ENCODE results near the gene HIRIP3. TPM values are rescaled to one million over a fixed set of nuclear protein-coding genes. Genes with fewer than 3 reads are reported as not detected.
"Not testable (repeated sequence)": the region's sequence is repeated elsewhere in the genome, so short reads cannot be mapped to it uniquely, and the experiment has no call there.

Gene HIRIP3
- total and polyA plus RNA-seq, 2 donors, result 14.8 to 19.9 TPM

- 92% methylated on average over 11 of the region's 11 CpGs for WGBS
- DNase-seq (ENCODE audit: low read depth in 6 of 9, low spot score in 9 of 9), result no peak
- H3K27ac ChIP-seq (ENCODE audit: low read depth in 1 of 2, low read length in 1 of 2), result no peak overlapping the region
- H3K4me3 ChIP-seq (ENCODE audit: low read length in 2 of 2), result no peak overlapping the region
- peaks cover 8 to 79% of the 10 kb centered on the region in 2 donors for H3K27me3 ChIP-seq (ENCODE audit: control insufficient read depth in 2 of 2, insufficient read depth in 1 of 2, low read length in 1 of 2)
- H3K36me3 ChIP-seq (ENCODE audit: control insufficient read depth in 2 of 2, insufficient read depth in 2 of 2, low read length in 1 of 2), result no peaks in the 10 kb centered on the region
- peaks cover 0 to 12% of the 10 kb centered on the region in 2 donors for H3K4me1 ChIP-seq (ENCODE audit: control insufficient read depth in 2 of 2, insufficient read depth in 2 of 2, low read length in 2 of 2)
- peaks cover 0 to 9% of the 10 kb centered on the region in 2 donors for H3K9me3 ChIP-seq (ENCODE audit: control insufficient read depth in 2 of 2, insufficient read depth in 1 of 2, low read length in 1 of 2)
Observed at GRCh38 chr16:30023586-30023985, 28.2 kb upstream of the HIRIP3 start.

GRCh38 chr16:30022887-30023286, 27.5 kb upstream of the HIRIP3 start, which contains the start of gene C16orf92:
Gene C16orf92 (plus strand): TSS chr16:30023198. CDS start chr16:30023341, 143 bp downstream.
- Histone ChIP-seq H3K4me1 (ENCODE audit: control insufficient read depth in 2 of 2, insufficient read depth in 2 of 2, low read length in 2 of 2) (peaks cover 0 to 12% of the 10 kb centered on the region in 2 donors), H3K27ac (ENCODE audit: low read depth in 1 of 2, low read length in 1 of 2) (no peak within 1 kb of the TSS), H3K27me3 (ENCODE audit: control insufficient read depth in 2 of 2, insufficient read depth in 1 of 2, low read length in 1 of 2) (peaks cover 2 to 72% of the 10 kb centered on the region in 2 donors), H3K4me3 (ENCODE audit: low read length in 2 of 2) (no peak within 1 kb of the TSS), H3K36me3 (ENCODE audit: control insufficient read depth in 2 of 2, insufficient read depth in 2 of 2, low read length in 1 of 2) (no peaks in the 10 kb centered on the region), H3K9me3 (ENCODE audit: control insufficient read depth in 2 of 2, insufficient read depth in 1 of 2, low read length in 1 of 2) (peaks cover 0 to 7% of the 10 kb centered on the region in 2 donors)
- no peak for DNase-seq (ENCODE audit: low read depth in 6 of 9, low spot score in 9 of 9)
- 94% methylated on average over 6 of the region's 6 CpGs for WGBS

GRCh38 chr16:30018731-30019158, 23.3 kb upstream of the HIRIP3 start:
- no peak overlapping the region for H3K27ac ChIP-seq (ENCODE audit: low read depth in 1 of 2, low read length in 1 of 2)
- H3K27me3 ChIP-seq (ENCODE audit: control insufficient read depth in 2 of 2, insufficient read depth in 1 of 2, low read length in 1 of 2), result peaks cover 0 to 51% of the 10 kb centered on the region in 2 donors
- no peaks in the 10 kb centered on the region for H3K36me3 ChIP-seq (ENCODE audit: control insufficient read depth in 2 of 2, insufficient read depth in 2 of 2, low read length in 1 of 2)
- peaks cover 0 to 12% of the 10 kb centered on the region in 2 donors for H3K4me1 ChIP-seq (ENCODE audit: control insufficient read depth in 2 of 2, insufficient read depth in 2 of 2, low read length in 2 of 2)
- H3K4me3 ChIP-seq (ENCODE audit: low read length in 2 of 2), result no peak overlapping the region
- DNase-seq (ENCODE audit: low read depth in 6 of 9, low spot score in 9 of 9), result no peak
- H3K9me3 ChIP-seq (ENCODE audit: control insufficient read depth in 2 of 2, insufficient read depth in 1 of 2, low read length in 1 of 2), result peaks cover 0 to 5% of the 10 kb centered on the region in 2 donors
- 88% methylated on average over 4 of the region's 4 CpGs for WGBS

DNA sequence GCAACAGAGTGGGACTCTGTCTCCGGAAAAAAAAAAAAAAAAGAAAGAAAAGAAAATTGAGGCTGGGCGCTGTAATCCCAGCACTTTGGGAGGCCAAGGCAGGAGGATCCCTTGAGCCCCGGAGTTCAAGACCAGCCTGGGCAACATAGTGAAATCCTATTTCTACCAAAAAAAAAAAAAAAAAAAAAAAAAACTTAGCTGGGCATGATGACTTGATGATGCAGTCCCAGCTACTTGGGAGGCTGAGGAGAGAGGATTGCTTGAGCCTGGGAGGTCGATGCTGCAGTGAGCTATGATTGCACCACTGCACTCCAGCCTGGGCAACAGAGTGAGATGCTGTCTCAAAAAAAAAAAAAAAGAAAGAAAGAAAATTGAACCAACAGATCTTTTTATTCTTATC, 22.5 kb upstream of the HIRIP3 start:
- Histone ChIP-seq H3K4me1 (ENCODE audit: control insufficient read depth in 2 of 2, insufficient read depth in 2 of 2, low read length in 2 of 2) (peaks cover 0 to 12% of the 10 kb centered on the region in 2 donors), H3K27me3 (ENCODE audit: control insufficient read depth in 2 of 2, insufficient read depth in 1 of 2, low read length in 1 of 2) (peaks cover 0 to 51% of the 10 kb centered on the region in 2 donors)
- WGBS, result 95% methylated on average over 4 of the region's 4 CpGs
- not testable (repeated sequence) for H3K36me3 ChIP-seq (ENCODE audit: control insufficient read depth in 2 of 2, insufficient read depth in 2 of 2, low read length in 1 of 2); DNase-seq (ENCODE audit: low read depth in 6 of 9, low spot score in 9 of 9); H3K9me3 ChIP-seq (ENCODE audit: control insufficient read depth in 2 of 2, insufficient read depth in 1 of 2, low read length in 1 of 2); H3K27ac ChIP-seq (ENCODE audit: low read depth in 1 of 2, low read length in 1 of 2); H3K4me3 ChIP-seq (ENCODE audit: low read length in 2 of 2)

DNA sequence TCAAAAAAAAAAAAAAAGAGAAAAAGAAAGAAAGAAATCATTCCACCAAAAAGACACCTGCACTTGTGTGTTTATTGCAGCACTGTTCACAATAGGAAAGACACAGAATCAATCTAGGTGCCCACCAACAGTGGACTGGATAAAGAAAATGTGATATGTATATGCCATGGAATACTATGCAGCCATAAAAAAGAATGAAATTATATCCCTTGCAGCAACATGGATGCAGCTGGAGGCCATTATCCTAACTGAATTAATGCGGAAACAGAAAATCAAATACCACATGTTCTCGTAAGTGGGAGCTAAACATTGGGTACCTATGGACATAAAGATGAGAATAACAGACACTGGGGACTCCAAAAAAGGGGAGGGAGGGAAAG, 21.9 kb upstream of the HIRIP3 start:
- 97% methylated on average over 2 of the region's 2 CpGs for WGBS

DNA sequence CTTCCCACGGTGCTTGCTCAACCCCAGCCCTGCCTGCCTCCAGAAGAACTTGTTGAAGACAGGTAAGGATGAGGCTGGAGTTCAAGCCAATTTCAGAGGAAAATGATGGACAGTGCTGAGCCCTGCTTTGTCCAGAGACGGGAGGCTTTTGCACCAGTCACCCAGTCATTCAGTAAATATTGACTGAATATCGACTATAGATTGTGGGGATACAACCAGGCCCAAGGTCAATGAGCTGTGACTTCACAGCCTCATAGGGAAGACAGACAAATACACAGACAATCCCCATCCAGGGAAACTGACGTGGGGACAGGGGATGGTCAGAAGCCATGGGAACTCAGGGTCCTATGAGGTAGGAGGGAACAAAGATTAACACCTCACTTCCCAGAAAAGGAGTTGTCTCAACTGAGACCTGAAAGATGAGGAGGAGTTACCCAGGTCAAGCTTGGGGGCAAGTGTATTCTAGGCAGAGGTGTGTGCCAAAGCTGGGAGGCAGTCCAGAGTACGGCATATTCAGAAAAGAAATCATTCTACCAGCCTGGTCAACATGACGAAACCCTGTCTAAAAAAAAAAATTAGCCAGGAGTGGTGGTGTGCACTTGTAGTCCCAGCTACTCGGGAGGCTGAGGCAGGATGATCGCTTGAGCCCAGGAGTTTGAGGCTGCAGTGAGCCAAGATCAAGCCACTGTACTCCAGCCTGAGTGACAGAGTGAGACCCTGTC, 21.3 kb upstream of the HIRIP3 start:
- Histone ChIP-seq H3K27ac (ENCODE audit: low read depth in 1 of 2, low read length in 1 of 2) (no peak overlapping the region), H3K36me3 (ENCODE audit: control insufficient read depth in 2 of 2, insufficient read depth in 2 of 2, low read length in 1 of 2) (no peaks in the 10 kb centered on the region), H3K4me1 (ENCODE audit: control insufficient read depth in 2 of 2, insufficient read depth in 2 of 2, low read length in 2 of 2) (peaks cover 0 to 12% of the 10 kb centered on the region in 2 donors), H3K27me3 (ENCODE audit: control insufficient read depth in 2 of 2, insufficient read depth in 1 of 2, low read length in 1 of 2) (peaks cover 8 to 62% of the 10 kb centered on the region in 2 donors), H3K9me3 (ENCODE audit: control insufficient read depth in 2 of 2, insufficient read depth in 1 of 2, low read length in 1 of 2) (peaks cover 1 to 9% of the 10 kb centered on the region in 2 donors), H3K4me3 (ENCODE audit: low read length in 2 of 2) (no peak overlapping the region)
- 91% methylated on average over 8 of the region's 8 CpGs for WGBS
- DNase-seq (ENCODE audit: low read depth in 6 of 9, low spot score in 9 of 9), result no peak

More for the DNA sequence above, 21.9 kb upstream of the HIRIP3 start:
- H3K27ac ChIP-seq (ENCODE audit: low read depth in 1 of 2, low read length in 1 of 2), result no peak overlapping the region
- peaks cover 0 to 5% of the 10 kb centered on the region in 2 donors for H3K9me3 ChIP-seq (ENCODE audit: control insufficient read depth in 2 of 2, insufficient read depth in 1 of 2, low read length in 1 of 2)
- no peaks in the 10 kb centered on the region for H3K36me3 ChIP-seq (ENCODE audit: control insufficient read depth in 2 of 2, insufficient read depth in 2 of 2, low read length in 1 of 2)
- H3K4me3 ChIP-seq (ENCODE audit: low read length in 2 of 2), result no peak overlapping the region
- DNase-seq (ENCODE audit: low read depth in 6 of 9, low spot score in 9 of 9), result no peak
- H3K4me1 ChIP-seq (ENCODE audit: control insufficient read depth in 2 of 2, insufficient read depth in 2 of 2, low read length in 2 of 2), result peaks cover 0 to 12% of the 10 kb centered on the region in 2 donors
- peaks cover 3 to 57% of the 10 kb centered on the region in 2 donors for H3K27me3 ChIP-seq (ENCODE audit: control insufficient read depth in 2 of 2, insufficient read depth in 1 of 2, low read length in 1 of 2)

DNA sequence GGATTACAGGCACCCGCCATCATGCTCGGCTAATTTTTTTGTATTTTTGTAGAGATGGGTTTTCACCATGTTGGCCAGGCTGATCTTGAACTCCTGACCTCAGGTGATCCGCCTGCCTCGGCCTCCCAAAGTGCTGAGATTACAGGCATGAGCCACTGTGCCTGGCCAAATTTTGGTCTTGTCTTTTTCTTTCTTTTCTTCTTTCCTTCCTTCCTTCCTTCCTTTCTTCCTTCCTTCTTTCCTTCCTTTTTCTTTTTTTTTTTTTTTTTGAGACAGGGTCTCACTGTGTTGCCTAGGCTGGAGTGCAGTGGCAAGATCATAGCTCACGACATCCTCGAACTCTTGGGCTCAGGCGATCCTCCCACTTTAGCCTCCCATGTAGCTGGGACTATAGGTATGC, 20.0 kb upstream of the HIRIP3 start:
- H3K4me1 ChIP-seq (ENCODE audit: control insufficient read depth in 2 of 2, insufficient read depth in 2 of 2, low read length in 2 of 2); H3K4me3 ChIP-seq (ENCODE audit: low read length in 2 of 2); DNase-seq (ENCODE audit: low read depth in 6 of 9, low spot score in 9 of 9); H3K36me3 ChIP-seq (ENCODE audit: control insufficient read depth in 2 of 2, insufficient read depth in 2 of 2, low read length in 1 of 2); H3K27ac ChIP-seq (ENCODE audit: low read depth in 1 of 2, low read length in 1 of 2); H3K9me3 ChIP-seq (ENCODE audit: control insufficient read depth in 2 of 2, insufficient read depth in 1 of 2, low read length in 1 of 2): not testable (repeated sequence)
- 98% methylated on average over 7 of the region's 7 CpGs for WGBS
- H3K27me3 ChIP-seq (ENCODE audit: control insufficient read depth in 2 of 2, insufficient read depth in 1 of 2, low read length in 1 of 2), result peaks cover 20 to 62% of the 10 kb centered on the region in 2 donors

- WGBS, result 87% methylated on average over 14 of the region's 14 CpGs
- H3K4me3 ChIP-seq (ENCODE audit: low read length in 2 of 2); H3K27ac ChIP-seq (ENCODE audit: low read depth in 1 of 2, low read length in 1 of 2); DNase-seq (ENCODE audit: low read depth in 6 of 9, low spot score in 9 of 9); H3K36me3 ChIP-seq (ENCODE audit: control insufficient read depth in 2 of 2, insufficient read depth in 2 of 2, low read length in 1 of 2): not testable (repeated sequence)
- Histone ChIP-seq H3K27me3 (ENCODE audit: control insufficient read depth in 2 of 2, insufficient read depth in 1 of 2, low read length in 1 of 2) (peaks cover 29 to 74% of the 10 kb centered on the region in 2 donors), H3K9me3 (ENCODE audit: control insufficient read depth in 2 of 2, insufficient read depth in 1 of 2, low read length in 1 of 2) (peaks cover 1 to 10% of the 10 kb centered on the region in 2 donors), H3K4me1 (ENCODE audit: control insufficient read depth in 2 of 2, insufficient read depth in 2 of 2, low read length in 2 of 2) (peaks cover 7 to 12% of the 10 kb centered on the region in 2 donors)
Observed at GRCh38 chr16:30012598-30012997, 17.2 kb upstream of the HIRIP3 start.

GRCh38 chr16:30011714-30012504, 16.5 kb upstream of the HIRIP3 start:
- Histone ChIP-seq H3K36me3 (ENCODE audit: control insufficient read depth in 2 of 2, insufficient read depth in 2 of 2, low read length in 1 of 2) (peaks cover 0 to 5% of the 10 kb centered on the region in 2 donors), H3K4me3 (ENCODE audit: low read length in 2 of 2) (peak overlapping the region in 1 of 2 donors; percentile 53), H3K27ac (ENCODE audit: low read depth in 1 of 2, low read length in 1 of 2) (no peak overlapping the region), H3K4me1 (ENCODE audit: control insufficient read depth in 2 of 2, insufficient read depth in 2 of 2, low read length in 2 of 2) (peaks cover 7 to 12% of the 10 kb centered on the region in 2 donors), H3K9me3 (ENCODE audit: control insufficient read depth in 2 of 2, insufficient read depth in 1 of 2, low read length in 1 of 2) (peaks cover 1 to 10% of the 10 kb centered on the region in 2 donors), H3K27me3 (ENCODE audit: control insufficient read depth in 2 of 2, insufficient read depth in 1 of 2, low read length in 1 of 2) (peaks cover 29 to 74% of the 10 kb centered on the region in 2 donors)
- no peak for DNase-seq (ENCODE audit: low read depth in 6 of 9, low spot score in 9 of 9)
- 25% methylated on average over 31 of the region's 31 CpGs for WGBS

Measured in thymus (tissue), 11 donors.